Measurements from ENCODE around the gene SF1.

DNA sequence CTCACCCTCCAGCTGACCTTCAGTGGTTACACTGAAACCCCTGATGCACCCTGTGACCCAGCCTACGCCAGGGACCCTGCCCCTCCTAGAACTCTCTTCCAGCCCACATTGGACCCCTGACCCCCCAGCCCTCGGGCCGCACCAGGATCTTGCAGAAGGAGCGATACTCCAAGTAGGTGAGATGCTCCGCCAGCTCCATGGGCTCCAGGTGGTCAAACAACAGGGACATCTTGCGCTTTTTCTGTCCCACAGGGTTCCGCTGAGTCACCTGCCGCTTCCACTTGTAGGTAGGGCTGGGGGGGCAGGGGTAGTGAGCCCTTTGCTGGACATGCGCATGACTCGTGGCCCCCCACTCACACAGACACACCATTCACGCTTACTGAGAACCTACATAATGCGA, 38.5 kb downstream of the SF1 start:
- TF ChIP-seq, protein P1, sequence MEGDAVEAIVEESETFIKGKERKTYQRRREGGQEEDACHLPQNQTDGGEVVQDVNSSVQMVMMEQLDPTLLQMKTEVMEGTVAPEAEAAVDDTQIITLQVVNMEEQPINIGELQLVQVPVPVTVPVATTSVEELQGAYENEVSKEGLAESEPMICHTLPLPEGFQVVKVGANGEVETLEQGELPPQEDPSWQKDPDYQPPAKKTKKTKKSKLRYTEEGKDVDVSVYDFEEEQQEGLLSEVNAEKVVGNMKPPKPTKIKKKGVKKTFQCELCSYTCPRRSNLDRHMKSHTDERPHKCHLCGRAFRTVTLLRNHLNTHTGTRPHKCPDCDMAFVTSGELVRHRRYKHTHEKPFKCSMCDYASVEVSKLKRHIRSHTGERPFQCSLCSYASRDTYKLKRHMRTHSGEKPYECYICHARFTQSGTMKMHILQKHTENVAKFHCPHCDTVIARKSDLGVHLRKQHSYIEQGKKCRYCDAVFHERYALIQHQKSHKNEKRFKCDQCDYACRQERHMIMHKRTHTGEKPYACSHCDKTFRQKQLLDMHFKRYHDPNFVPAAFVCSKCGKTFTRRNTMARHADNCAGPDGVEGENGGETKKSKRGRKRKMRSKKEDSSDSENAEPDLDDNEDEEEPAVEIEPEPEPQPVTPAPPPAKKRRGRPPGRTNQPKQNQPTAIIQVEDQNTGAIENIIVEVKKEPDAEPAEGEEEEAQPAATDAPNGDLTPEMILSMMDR (conservative IDR thresholded peaks at IDR 0.05 in 1 of 2, IDR thresholded peaks at IDR 0.05 in 1 of 2; ENCODE audit: extremely low read depth in 1 of 2, insufficient read depth in 1 of 2, low read depth in 1 of 2, low read length in 2 of 2) = no peak
- TF ChIP-seq EZH2 (IDR thresholded peaks at IDR 0.05; ENCODE audit: borderline replicate concordance, low read length) = no peak

Measured in mammary epithelial cell (primary cell).